Cardiac muscle cell (in vitro differentiated cells and primary cell): ENCODE results near the gene MACROD1. TPM values are rescaled to one million over a fixed set of nuclear protein-coding genes. Genes with fewer than 3 reads are reported as not detected.

ENCODE experiments used
- DNase-seq, 2 donors: peaks; one replicate each; pipeline versions ENCODE4 v3.0.0 to v3.0.0-alpha.2; 2010 to 2017; ENCODE audit warnings: low read depth in 1 of 2, low spot score in 1 of 2
- H3K27ac ChIP-seq: fragments of 200-600 bp; sonication (generic); 2 replicates; pipeline ENCODE4 v1.5.1; 2016
- H3K27me3 ChIP-seq: fragments of 200-600 bp; sonication (generic); 2 replicates; pipeline ENCODE4 v1.6.0; 2016; ENCODE audit warnings: control low read depth
- H3K36me3 ChIP-seq: fragments of 200-600 bp; sonication (generic); 2 replicates; pipeline ENCODE4 v1.5.1; 2016; ENCODE audit warnings: control low read depth
- H3K4me1 ChIP-seq: fragments of 200-600 bp; sonication (generic); 2 replicates; pipeline ENCODE4 v1.8.1; 2017; ENCODE audit warnings: low read depth, mild to moderate bottlenecking, mixed run types
- H3K4me3 ChIP-seq: fragments of 200-600 bp; sonication (generic); 2 replicates; pipeline ENCODE4 v1.5.1; 2016; ENCODE audit warnings: mild to moderate bottlenecking
- H3K9me3 ChIP-seq: fragments of 200-600 bp; sonication (generic); 2 replicates; pipeline ENCODE4 v1.5.1; 2017; ENCODE audit warnings: low read depth, mild to moderate bottlenecking, control low read depth
- polyA plus RNA-seq: library from polyadenylated mRNA; unstranded; fragments of >200 nt; fragmentation: Nextera tagmentation; extraction: Ambion mirVana; gene quantifications from 2 replicates; pipeline ENCODE4 v1.2.1, GENCODE V29; 2016
- total RNA-seq: library from RNA; depleted of rRNA; stranded (reverse); fragments of >200 nt; gene quantifications from 2 replicates; pipeline ENCODE4 v1.2.3, GENCODE V29; 2016
- TF ChIP-seq, protein P1 (sequence below): IDR thresholded peaks from 2 replicates; pipeline ENCODE4 v1.5.1; 2012; ENCODE audit warnings: low read depth, mild to moderate bottlenecking, low read length

The MACROD1 gene
- total and polyA plus RNA-seq, 2 experiments from 2014 or later = 134 to 156 TPM

DNA sequence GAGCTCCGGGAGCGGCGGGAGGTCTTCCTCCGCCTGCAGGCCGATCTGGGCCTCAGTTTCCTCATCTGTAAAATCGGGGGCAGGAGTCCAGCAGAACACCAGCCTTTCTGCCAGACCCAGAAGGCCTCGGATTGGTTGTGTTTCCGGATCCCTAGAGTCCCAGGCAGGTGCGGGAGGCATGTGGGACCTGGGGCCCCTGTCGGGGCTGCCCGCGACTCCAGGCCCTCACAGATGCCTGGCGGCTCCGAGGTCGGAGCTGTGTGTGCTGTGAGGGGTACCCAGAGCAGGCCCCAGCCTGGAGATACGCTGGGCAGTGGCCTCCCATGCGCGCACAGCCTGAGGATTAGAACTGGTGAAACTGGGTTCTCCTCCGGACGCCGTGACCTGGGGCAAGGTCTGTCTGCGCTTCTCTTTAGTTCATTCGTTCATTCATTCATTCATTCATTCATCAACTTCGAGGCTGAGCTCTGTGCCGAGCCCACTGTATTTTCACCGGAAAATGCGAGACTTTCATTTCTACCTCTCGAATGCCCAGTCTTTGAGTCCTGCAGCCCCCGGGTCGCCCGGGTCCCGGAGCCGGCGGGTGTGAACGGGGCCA is 105.6 kb downstream of the MACROD1 start:
- Histone ChIP-seq H3K27ac (no peak overlapping the region), H3K36me3 (no peaks in the 10 kb centered on the region), H3K4me1 (peaks cover 6% of the 10 kb centered on the region), H3K4me3 (peak overlapping the region; percentile 22), H3K9me3 (no peaks in the 10 kb centered on the region), H3K27me3 (no peaks in the 10 kb centered on the region)
- DNase-seq = no peak
- TF ChIP-seq, protein P1, sequence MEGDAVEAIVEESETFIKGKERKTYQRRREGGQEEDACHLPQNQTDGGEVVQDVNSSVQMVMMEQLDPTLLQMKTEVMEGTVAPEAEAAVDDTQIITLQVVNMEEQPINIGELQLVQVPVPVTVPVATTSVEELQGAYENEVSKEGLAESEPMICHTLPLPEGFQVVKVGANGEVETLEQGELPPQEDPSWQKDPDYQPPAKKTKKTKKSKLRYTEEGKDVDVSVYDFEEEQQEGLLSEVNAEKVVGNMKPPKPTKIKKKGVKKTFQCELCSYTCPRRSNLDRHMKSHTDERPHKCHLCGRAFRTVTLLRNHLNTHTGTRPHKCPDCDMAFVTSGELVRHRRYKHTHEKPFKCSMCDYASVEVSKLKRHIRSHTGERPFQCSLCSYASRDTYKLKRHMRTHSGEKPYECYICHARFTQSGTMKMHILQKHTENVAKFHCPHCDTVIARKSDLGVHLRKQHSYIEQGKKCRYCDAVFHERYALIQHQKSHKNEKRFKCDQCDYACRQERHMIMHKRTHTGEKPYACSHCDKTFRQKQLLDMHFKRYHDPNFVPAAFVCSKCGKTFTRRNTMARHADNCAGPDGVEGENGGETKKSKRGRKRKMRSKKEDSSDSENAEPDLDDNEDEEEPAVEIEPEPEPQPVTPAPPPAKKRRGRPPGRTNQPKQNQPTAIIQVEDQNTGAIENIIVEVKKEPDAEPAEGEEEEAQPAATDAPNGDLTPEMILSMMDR = no peak

DNA sequence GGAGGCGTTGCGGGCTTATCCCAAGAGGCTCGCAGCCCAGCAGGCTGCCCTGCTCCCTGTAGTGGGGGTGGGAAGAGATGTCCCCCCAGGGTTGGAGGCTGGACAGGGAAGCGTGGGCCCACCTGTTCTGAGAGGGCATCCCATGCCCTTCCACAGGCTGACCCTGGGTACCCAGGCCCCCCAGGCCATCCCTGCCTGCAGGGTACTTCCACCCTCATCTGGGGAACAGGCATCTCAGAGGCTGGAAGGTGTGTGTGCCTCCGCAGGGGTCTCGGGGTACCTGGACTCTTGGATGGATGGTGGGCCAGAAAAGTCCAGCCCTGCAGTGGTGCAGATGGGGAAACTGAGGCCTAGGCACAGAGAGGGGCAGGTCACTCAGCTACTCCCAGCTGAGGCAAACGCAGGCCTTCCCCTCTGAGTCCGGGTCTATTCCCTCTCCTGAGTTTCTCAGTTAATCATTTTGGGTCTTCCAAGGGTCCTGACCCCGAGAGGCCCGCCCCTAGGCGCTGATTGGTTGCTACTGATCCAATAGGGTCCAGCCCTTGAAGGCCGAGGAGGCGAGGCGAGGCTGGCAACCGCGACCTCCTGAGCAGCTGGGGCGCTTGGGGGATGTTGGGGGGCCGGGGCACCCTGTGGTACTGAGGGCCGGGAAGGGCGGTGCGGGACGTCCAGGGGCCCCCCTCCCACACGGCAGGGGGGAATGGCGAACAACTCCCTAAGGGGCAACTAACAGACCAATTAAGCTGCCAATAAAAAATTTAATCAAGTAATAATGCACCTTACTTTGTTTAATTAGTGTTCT is 106.4 kb downstream of the MACROD1 start:
- no peak for DNase-seq
- Histone ChIP-seq H3K4me3 (no peak overlapping the region), H3K36me3 (no peaks in the 10 kb centered on the region), H3K9me3 (no peaks in the 10 kb centered on the region), H3K4me1 (peaks cover 6% of the 10 kb centered on the region), H3K27ac (no peak overlapping the region), H3K27me3 (no peaks in the 10 kb centered on the region)
- TF ChIP-seq, protein P1 = no peak

DNA sequence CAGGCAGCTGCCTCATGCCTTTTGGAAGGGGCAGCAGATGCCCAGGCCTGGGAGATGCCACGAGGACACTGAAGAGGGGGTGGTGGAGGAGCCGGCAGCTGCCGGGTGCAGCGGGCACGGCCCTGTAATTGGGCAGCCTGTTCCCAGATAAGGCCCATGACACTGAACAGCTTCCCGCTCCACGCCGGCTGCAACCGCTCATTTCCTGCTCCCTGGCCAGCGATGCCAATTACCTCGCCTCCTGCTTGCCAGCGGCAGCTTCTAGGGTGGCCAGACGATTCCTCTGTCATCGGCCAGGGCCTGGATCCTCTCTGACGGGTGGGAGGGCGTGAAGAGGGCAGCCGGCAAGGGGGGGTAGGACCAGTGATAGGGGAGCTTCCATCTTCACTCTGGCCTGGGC is 107.4 kb downstream of the MACROD1 start:
- Histone ChIP-seq H3K27ac (no peak overlapping the region), H3K9me3 (no peaks in the 10 kb centered on the region), H3K4me3 (no peak overlapping the region), H3K36me3 (no peaks in the 10 kb centered on the region), H3K27me3 (no peaks in the 10 kb centered on the region), H3K4me1 (peaks cover 6% of the 10 kb centered on the region)
- DNase-seq = peak in 1 of 2 donors; percentile 20
- TF ChIP-seq, protein P1 = no peak

DNA sequence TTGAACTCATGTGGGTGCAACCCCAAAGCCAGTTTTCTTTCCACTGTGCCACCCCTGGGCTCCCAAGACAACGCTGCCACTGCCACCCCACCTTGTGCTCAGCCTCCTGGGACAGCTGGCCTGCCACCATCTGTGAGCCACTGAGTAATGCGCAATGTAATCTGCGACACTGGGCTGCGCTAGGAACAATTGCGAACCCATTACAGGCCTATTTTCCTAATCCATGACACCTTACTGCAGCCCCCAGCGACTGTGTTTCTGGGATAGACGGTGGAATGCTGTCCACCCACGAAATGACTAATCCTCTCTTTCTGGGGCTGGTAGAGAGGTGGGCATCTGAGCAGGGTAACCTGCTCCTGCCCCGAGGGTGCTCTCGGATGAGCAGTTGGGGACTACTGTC is 108.0 kb downstream of the MACROD1 start:
- Histone ChIP-seq H3K27ac (no peak overlapping the region), H3K4me1 (peaks cover 6% of the 10 kb centered on the region), H3K9me3 (no peaks in the 10 kb centered on the region), H3K4me3 (no peak overlapping the region), H3K27me3 (no peaks in the 10 kb centered on the region), H3K36me3 (no peaks in the 10 kb centered on the region)
- no peak for DNase-seq
- TF ChIP-seq, protein P1 = no peak

DNA sequence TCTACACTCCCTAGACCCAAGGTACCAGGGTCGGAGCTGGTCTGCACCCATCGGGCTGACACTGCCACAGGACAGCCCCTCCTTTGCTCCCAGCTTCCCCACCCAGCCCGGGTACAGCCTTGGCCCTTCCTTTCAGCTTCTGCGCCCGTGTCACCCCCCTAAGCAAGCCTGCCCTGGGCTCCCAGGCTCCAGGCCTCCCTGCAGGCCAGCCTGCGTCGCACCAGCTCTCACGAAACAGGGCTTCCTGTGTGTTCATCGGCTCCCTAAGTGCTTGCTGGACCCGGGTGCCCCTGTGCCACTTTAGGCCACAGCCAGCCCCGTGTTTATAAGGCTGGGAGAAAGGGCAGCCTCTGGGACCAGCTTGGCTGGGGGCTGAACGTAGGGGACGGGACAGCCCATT is 109.1 kb downstream of the MACROD1 start:
- no peaks in the 10 kb centered on the region for H3K27me3 ChIP-seq
- H3K27ac ChIP-seq = no peak overlapping the region
- no peak for DNase-seq
- TF ChIP-seq, protein P1 = no peak
- H3K4me3 ChIP-seq = no peak overlapping the region
- H3K9me3 ChIP-seq = no peaks in the 10 kb centered on the region
- H3K36me3 ChIP-seq = no peaks in the 10 kb centered on the region
- H3K4me1 ChIP-seq = peaks cover 6% of the 10 kb centered on the region
